ENCODE data around the gene PRM2. TPM values are rescaled to one million over a fixed set of nuclear protein-coding genes. Genes with fewer than 3 reads are reported as not detected.

The PRM2 gene
- total and polyA plus RNA-seq, 2 experiments from 2014 or later = not detected

DNA sequence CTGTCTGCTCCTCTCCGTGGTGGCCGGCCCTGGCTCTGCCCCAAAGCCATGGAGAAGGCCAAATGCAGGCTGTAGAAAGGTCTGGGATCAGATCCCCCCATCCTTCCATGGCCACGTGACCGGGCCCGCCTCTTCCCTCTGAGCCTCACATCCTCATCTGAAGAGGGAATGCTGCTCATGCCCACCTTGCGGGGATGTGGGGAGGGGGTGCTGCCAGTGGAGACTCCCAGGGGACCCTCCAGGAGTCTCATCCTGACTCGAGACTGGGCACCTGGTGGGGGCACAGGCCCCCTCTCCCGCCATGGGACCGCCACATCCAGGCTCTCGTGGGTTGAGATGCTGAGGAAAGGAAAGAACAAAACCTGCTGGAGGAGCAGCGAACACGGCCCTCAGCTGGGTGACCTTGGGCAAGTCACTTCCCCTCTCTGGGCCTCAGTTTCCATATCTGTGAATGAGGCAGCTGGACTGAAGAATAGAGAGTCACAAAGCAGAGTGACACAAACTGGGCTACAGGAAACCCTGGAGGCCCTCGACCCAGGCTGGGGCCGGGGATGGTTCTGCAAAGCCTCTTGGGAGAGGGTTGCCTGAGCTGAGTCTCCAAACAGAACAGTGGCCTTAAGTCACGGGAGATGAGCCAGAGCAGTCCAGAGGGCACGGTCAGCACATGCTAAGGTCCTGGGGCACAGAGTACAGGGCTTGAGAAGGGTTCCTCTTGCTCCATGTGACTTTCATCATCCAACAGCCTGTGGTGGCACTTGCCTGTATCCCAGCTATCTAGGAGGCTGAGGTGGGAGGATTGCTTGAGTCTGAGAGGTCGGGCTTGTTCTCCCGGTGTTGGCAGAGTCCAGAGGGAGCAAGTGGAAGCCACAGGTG lies 50.4 kb downstream of the PRM2 start:
- no peaks in the 10 kb centered on the region for H3K79me2 ChIP-seq (ENCODE audit: insufficient read depth)
- no peak overlapping the region for H3K4me3 ChIP-seq
- DNase-seq = no peak
- H3K9me3 ChIP-seq (ENCODE audit: low read depth) = no peaks in the 10 kb centered on the region
- no peaks in the 10 kb centered on the region for H4K20me1 ChIP-seq (ENCODE audit: insufficient read depth)
- no peaks in the 10 kb centered on the region for H3K27me3 ChIP-seq (replicated peaks; ENCODE audit: insufficient read depth)
- H3K36me3 ChIP-seq (ENCODE audit: low read depth) = no peaks in the 10 kb centered on the region
- no peak overlapping the region for H3K4me2 ChIP-seq (ENCODE audit: unreplicated experiment)
- no peaks in the 10 kb centered on the region for H3K4me1 ChIP-seq (ENCODE audit: insufficient read depth)
- in situ Hi-C loops (cut with MboI) = no loop called here
- H3K27ac ChIP-seq = no peak overlapping the region
- 82 to 89% methylated on average over 15 to 18 of the region's 18 CpGs for WGBS, 2 experiments (ENCODE audit: low coverage in 1 of 2, low lambda C conversion rate in 2 of 2, missing lambda C conversion rate in 2 of 2)
- TF ChIP-seq EZH2 (IDR thresholded peaks at IDR 0.05; ENCODE audit: insufficient read depth, poor library complexity, severe bottlenecking) (no peak), EZH2phosphoT487 (IDR thresholded peaks at IDR 0.05; ENCODE audit: insufficient read depth, low read depth) (no peak)
- H3F3A ChIP-seq (ENCODE audit: insufficient read depth) = no peaks in the 10 kb centered on the region
- H2AFZ ChIP-seq = no peak overlapping the region
- H3K9me2 ChIP-seq (ENCODE audit: insufficient read depth) = no peaks in the 10 kb centered on the region
- no peak overlapping the region for H3K9ac ChIP-seq

Small RNAs within 50 kb of the gene (microRNA-seq; reads per million reads assigned to microRNA genes)
- not detected for gene MIR548H2 (ENCODE audit: borderline number of aligned reads)

Small RNAs within 50 kb of the gene (small RNA-seq; reads per million reads assigned to genes)
- not detected for gene MIR548H2 (ENCODE audit: low read depth, low replicate concordance)
- not detected for gene RF00019 (ENCODE audit: low read depth, low replicate concordance)
- not detected for gene RF00554 (ENCODE audit: low read depth, low replicate concordance)

Other genes starting within 250 kb of the PRM2 start
- gene SOCS1, start 20.3 kb downstream of the PRM2 start, total RNA-seq (2014; rRNA removed; shearing (Covaris generic)) = 1.4 and 2.0 TPM in 2 replicates
- gene SOCS1, start 20.3 kb downstream of the PRM2 start, polyA plus RNA-seq (2016; fragmentation: Nextera tagmentation; extraction: Ambion mirVana) = 1.6 and 2.3 TPM in 2 replicates
- not detected in 2 replicates for gene TNP2, start 7.2 kb downstream of the PRM2 start, total RNA-seq (2014; rRNA removed; shearing (Covaris generic))
- gene TNP2, start 7.2 kb downstream of the PRM2 start, polyA plus RNA-seq (2016; fragmentation: Nextera tagmentation; extraction: Ambion mirVana) = not detected in 2 replicates
- not detected in 2 replicates for gene PRM3, start 2.9 kb downstream of the PRM2 start, total RNA-seq (2014; rRNA removed; shearing (Covaris generic))
- gene PRM3, start 2.9 kb downstream of the PRM2 start, polyA plus RNA-seq (2016; fragmentation: Nextera tagmentation; extraction: Ambion mirVana) = not detected in 2 replicates
- not detected in 2 replicates for gene PRM1, start 4.8 kb upstream of the PRM2 start, total RNA-seq (2014; rRNA removed; shearing (Covaris generic))
- gene PRM1, start 4.8 kb upstream of the PRM2 start, polyA plus RNA-seq (2016; fragmentation: Nextera tagmentation; extraction: Ambion mirVana) = not detected in 2 replicates
- gene RMI2, start 69.0 kb upstream of the PRM2 start, total RNA-seq (2014; rRNA removed; shearing (Covaris generic)) = 8.5 and 20.6 TPM in 2 replicates
- gene RMI2, start 69.0 kb upstream of the PRM2 start, polyA plus RNA-seq (2016; fragmentation: Nextera tagmentation; extraction: Ambion mirVana) = 11.9 and 12.8 TPM in 2 replicates

Measured in GM23248 (cell line).